ENCODE data around the gene MYO5B.

Gene MYO5B

GRCh38 chr18:49936821-49937220, 258.1 kb downstream of the MYO5B start:
- H3K27ac ChIP-seq: no peak overlapping the region
- TF ChIP-seq CTCF (conservative IDR thresholded peaks at IDR 0.05): no peak

GRCh38 chr18:49935215-49935614, 259.7 kb downstream of the MYO5B start:
- H3K27ac ChIP-seq: no peak overlapping the region
- no peak for TF ChIP-seq CTCF (conservative IDR thresholded peaks at IDR 0.05)

- no peak overlapping the region for H3K27ac ChIP-seq
- TF ChIP-seq CTCF (conservative IDR thresholded peaks at IDR 0.05): no peak
These were observed 260.5 kb downstream of the MYO5B start for GRCh38 chr18:49934457-49934856.

GRCh38 chr18:49933530-49934128, 261.3 kb downstream of the MYO5B start:
- TF ChIP-seq CTCF (conservative IDR thresholded peaks at IDR 0.05): no peak
- H3K27ac ChIP-seq: no peak overlapping the region

- no peak for TF ChIP-seq CTCF (conservative IDR thresholded peaks at IDR 0.05)
- no peak overlapping the region for H3K27ac ChIP-seq
These were observed 263.2 kb downstream of the MYO5B start for GRCh38 chr18:49931760-49932159.

- H3K27ac ChIP-seq: no peak overlapping the region
- no peak for TF ChIP-seq CTCF (conservative IDR thresholded peaks at IDR 0.05)
These were observed 263.8 kb downstream of the MYO5B start for GRCh38 chr18:49931179-49931578.

GRCh38 chr18:49926106-49926745, 268.7 kb downstream of the MYO5B start:
- no peak for TF ChIP-seq CTCF (conservative IDR thresholded peaks at IDR 0.05)

More at GRCh38 chr18:49926106-49926745, 268.7 kb downstream of the MYO5B start:
- no peak overlapping the region for H3K27ac ChIP-seq

Data from VCaP (cell line).